HG03571 (cell line): Measurements from ENCODE around the gene NPW.

Experiments
- ATAC-seq: cut with Tn5 transposase; IDR thresholded peaks from one replicate; pipeline ENCODE4 v1.9.1; 2021; ENCODE audit not compliant: unreplicated experiment

Gene NPW

DNA sequence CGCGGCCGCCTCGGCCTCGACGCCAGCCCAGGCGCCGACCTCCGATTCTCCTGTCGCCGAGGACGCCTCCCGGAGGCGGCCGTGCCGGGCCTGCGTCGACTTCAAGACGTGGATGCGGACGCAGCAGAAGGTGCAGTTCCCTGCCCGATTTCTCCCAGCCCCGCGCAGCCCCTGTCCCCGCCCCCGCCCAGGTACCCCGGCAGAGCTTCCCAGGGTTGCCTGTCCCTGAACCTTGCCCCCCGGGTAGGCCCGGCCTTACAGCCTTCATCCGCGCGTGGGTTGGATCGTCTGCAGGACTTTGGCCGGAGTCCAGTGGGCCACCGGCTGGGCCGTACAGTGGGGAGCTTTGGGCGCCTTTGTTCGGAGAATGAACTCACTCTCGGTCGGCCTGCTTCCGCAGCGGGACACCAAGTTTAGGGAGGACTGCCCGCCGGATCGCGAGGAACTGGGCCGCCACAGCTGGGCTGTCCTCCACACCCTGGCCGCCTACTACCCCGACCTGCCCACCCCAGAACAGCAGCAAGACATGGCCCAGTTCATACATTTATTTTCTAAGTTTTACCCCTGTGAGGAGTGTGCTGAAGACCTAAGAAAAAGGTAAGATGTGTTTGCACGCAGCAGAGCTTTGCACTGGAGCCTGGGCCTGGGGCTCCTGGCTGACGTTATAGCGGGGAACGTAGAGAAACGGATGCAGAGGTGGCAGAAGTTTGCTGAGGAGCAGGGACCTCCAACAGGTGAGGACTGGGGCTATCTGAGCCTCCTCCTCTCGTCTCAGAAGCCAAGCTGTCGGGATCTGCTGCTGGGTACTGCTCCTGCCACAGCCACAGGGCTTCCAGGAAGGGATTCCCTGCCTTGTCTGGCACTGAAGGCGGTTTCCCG, 35.0 kb upstream of the NPW start:
- peak; percentile 2 for ATAC-seq

GRCh38 chr16:1985466-1986150, 34.0 kb upstream of the NPW start:
- no peak for ATAC-seq

GRCh38 chr16:1987198-1987597, 32.4 kb upstream of the NPW start:
- ATAC-seq = no peak

DNA sequence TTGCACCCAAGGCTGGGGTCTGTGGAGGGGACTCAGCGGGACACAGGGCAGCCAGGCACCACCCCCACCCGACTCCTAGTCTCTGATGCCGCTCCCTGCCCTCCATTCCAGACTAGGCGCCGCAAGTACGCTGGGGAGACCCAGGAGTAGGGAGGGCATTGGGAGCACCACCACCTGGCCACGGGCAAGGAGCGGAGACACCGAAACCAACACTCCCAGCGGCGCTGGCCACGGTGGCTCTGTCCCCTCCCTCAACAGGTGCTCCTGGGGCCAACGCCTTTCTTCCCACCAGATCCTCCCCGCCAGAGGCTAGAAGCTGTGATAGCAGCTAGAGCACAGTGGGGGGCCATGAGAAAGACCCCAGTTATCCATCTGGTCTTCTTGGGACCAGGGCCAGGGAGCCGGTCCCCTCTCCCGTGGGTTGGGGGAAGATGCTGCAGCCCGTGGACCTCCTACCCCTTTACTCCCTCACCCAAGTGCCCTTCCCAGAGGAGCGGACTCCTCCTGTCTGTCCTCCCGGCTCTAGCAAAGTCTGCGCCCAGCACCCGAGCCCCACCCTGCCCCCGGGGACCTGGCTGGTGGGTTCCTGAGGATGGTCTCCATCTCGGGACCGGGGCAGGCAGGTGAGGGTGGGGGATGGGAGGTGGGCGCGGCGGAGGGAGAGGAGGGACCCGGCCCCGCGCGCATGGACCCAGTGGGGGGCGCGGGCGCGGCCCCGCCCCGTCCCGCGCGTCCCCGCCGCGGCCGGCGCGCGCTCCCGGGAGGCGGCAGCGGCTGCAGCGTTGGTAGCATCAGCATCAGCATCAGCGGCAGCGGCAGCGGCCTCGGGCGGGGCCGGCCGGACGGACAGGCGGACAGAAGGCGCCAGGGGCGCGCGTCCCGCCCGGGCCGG, 30.1 kb upstream of the NPW start, which contains the start of gene SYNGR3:
SYNGR3 (plus strand) TSS at position 762 of the 892 bp plus-strand sequence. CDS start 133 bp downstream, outside the sequence.
- no peak for ATAC-seq

DNA sequence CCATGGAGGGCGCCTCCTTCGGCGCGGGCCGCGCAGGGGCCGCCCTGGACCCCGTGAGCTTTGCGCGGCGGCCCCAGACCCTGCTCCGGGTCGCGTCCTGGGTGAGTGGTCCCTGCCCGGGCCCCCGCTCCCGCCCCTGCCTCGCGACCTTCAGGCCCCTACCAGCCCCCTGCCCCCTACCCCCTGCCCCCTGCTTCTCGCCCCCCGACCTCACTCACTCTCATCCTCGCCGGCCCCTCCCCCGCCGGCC, 29.6 kb upstream of the NPW start:
- no peak for ATAC-seq

GRCh38 chr16:1990351-1991134, 29.0 kb upstream of the NPW start:
- ATAC-seq = no peak

DNA sequence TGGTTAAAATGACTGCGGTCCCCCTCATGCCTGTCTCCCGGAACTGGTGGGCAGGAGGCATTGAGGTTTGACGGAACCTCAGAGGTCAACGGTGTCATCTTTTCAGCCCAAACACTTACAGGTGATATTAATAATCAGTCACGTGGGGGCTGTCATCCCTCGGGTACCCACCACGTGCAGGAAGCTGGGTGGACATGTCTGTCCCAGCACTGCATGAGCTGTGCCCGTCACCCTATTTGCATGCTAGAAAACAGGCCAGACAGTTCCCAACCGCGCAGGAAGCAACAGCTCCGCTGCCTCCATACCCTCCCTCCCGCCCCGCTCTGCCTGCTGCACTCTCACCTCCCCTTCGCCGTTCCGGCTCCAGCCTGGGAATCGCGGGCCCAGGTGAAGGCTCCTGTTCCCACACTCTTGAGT, 28.4 kb upstream of the NPW start:
- peak; percentile 36 for ATAC-seq

DNA sequence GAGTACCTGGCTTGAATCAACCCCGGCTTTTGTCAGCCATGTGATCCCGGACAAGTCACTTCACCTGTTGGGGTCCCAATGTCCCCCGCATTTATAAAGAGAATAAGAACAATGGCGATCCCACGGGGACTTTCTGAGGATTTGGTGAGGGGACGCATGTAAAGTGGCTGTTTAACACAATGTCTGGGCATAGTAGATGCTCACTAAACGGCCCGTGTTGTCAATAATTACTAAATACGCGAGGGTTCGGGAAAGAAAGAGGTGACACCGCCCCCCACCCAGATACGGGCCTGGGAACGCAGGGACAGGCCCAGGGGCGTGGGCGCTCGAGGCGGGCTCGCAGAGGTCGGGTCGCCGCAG, 28.0 kb upstream of the NPW start:
- no peak for ATAC-seq

GRCh38 chr16:1991948-1992703, 27.5 kb upstream of the NPW start:
- peak; percentile 38 for ATAC-seq

DNA sequence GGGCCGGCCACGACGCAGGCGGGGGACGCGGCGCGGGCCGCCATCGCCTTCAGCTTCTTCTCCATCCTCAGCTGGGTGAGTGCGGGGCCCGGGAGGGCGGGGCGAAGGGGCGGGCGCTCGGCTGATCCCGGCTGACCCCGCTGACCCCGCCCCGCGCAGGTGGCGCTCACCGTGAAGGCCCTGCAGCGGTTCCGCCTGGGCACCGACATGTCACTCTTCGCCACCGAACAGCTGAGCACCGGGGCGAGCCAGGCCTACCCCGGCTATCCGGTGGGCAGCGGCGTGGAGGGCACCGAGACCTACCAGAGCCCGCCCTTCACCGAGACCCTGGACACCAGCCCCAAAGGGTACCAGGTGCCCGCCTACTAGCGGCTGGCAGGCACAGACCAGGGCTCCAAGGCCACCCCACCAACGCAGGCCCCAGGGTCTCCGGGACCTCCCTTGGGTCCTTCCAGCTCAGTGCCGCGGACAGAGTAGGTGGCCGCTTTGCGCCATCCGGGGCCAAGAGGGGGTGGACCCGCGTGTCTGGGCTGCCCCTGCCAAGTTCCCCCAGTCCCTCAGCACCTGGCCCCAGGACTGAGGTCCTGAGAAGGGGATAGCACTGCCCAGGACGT, 26.8 kb upstream of the NPW start:
- no peak for ATAC-seq

- ATAC-seq = no peak
These were observed 25.9 kb upstream of the NPW start for GRCh38 chr16:1993731-1994131.

DNA sequence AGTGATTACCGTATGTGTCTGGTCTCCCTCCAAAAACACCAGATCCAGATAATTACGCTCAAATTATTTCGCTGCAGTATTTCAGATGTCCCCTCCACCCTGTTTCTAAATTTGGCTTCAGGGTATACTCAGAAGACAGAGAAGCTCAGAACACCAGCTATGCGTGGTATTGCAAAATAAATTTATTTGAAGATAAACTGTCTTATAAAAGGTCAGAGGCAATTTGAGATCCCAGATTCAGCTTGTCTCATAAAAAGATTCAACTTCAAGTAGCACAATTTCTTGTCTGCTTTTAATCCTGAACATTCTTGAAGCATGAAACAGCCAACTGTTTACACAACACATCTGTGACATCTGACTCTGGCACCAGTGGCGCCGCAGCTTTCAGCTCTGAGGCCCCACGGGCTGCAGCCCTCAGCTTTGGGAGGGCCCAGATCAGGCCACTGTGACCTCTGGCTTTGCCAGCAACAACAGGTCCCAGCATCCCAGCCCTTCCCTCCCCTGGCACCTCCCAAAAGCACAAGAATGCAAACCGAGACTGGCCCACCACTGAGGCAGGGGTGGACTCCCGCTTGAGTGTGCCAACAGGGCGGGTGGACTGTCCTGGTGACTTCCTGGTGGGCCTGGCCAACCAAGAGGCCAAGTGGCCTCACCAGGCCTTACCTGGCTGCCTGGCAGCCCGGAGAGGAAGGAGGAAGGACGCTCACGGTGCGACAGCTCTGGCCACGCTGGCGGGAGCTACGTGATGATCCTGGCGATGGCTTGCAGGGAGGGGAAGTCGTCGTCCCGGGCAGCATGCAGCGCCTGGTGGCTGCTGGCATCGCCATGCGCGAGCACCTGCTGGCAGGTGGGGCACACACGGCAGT, 21.9 kb upstream of the NPW start:
- ATAC-seq = no peak

GRCh38 chr16:1998360-1998835, 21.2 kb upstream of the NPW start:
- no peak for ATAC-seq

DNA sequence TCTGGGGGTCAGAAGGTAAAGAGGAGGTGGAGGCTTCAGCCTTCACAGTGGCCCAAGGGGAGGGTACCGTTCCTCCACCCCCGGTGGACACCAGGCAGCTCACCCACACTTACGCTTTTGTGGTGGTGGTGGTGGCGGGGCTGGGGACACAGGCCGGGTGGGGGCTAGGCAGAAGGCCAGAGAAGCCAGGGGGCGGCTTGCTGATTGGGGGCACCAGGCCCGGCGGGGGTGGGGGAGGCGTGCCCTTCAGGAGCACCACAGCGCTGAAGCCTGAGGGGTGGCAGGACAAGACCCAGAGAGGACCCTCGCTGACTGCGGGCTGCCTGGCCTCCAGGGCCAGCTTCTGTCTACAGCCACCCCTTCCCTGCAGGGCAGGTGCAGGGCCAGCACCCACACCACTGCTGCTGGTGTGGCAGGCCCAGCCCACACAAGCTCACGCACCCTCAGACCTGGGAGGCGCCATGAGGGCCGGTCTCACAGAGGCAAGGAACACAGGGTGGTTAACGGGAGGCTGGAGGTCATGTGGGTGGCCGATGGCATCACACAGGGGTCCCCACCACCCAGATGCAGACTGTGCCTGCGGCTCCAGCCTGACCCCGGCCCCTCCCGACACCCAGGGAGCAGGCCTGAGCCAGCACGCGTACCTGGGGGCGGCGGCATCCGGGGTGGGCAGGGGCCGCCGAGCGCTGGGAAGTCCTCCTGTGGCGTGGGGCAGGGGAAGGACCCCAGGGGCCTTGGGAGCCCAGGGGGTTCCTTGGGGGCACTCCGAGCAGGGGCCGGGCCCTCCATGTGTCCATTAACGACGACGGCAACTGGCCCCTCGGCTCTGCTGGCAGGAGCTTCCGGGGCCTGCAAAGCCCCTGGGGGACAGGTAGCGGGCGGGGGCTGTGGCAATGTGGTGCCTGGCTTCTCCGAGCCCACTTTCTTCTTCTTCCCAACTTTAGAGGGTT, 20.5 kb upstream of the NPW start:
- no peak for ATAC-seq

GRCh38 chr16:1999866-2000514, 19.6 kb upstream of the NPW start:
- ATAC-seq = no peak

GRCh38 chr16:2001035-2001434, 18.6 kb upstream of the NPW start:
- ATAC-seq = no peak
